ENCODE data around the gene TSHZ2. TPM values are rescaled to one million over a fixed set of nuclear protein-coding genes. Genes with fewer than 3 reads are reported as not detected.

The TSHZ2 gene
- total RNA-seq, 1 experiment from 2014 or later: 0.20 TPM

- TF ChIP-seq ARID4B (CRISPR knock-in tag; IDR thresholded peaks at IDR 0.05; ENCODE audit: borderline replicate concordance): no peak
- TF ChIP-seq FOXP1 (CRISPR knock-in tag; IDR thresholded peaks at IDR 0.05; ENCODE audit: borderline replicate concordance): no peak
- TF ChIP-seq TEAD1 (CRISPR knock-in tag; IDR thresholded peaks at IDR 0.05): no peak
- no peak for TF ChIP-seq ZNF317 (CRISPR knock-in tag; IDR thresholded peaks at IDR 0.05; ENCODE audit: borderline replicate concordance, low read depth)
- TF ChIP-seq ZBTB43 (CRISPR knock-in tag; IDR thresholded peaks at IDR 0.05): no peak
- no peak for TF ChIP-seq AFF4 (CRISPR knock-in tag; IDR thresholded peaks at IDR 0.05; ENCODE audit: borderline replicate concordance)
- TF ChIP-seq NR2C2 (CRISPR knock-in tag; IDR thresholded peaks at IDR 0.05): no peak
- TF ChIP-seq ATF1 (CRISPR knock-in tag; IDR thresholded peaks at IDR 0.05): no peak
- no peak for TF ChIP-seq SMAD3 (CRISPR knock-in tag; IDR thresholded peaks at IDR 0.05; ENCODE audit: borderline replicate concordance)
- no peak for TF ChIP-seq ATF6 (CRISPR knock-in tag; IDR thresholded peaks at IDR 0.05)
- no peak for TF ChIP-seq NR1H2 (CRISPR knock-in tag; IDR thresholded peaks at IDR 0.05)
- TF ChIP-seq TCF7 (CRISPR knock-in tag; IDR thresholded peaks at IDR 0.05; ENCODE audit: low read depth): no peak
- ChIA-PET POLR2A (no interaction called here), CTCF (no interaction called here)
- H3K4me1 Mint-ChIP-seq: peaks cover 18% of the 10 kb centered on the region
- H3K9me3 Mint-ChIP-seq: no peaks in the 10 kb centered on the region
- no peak overlapping the region for H3K27ac Mint-ChIP-seq
- ATAC-seq: no peak
- no peak for DNase-seq (ENCODE audit: low spot score)
- no peaks in the 10 kb centered on the region for H3K36me3 Mint-ChIP-seq
- no peak overlapping the region for H3K4me3 Mint-ChIP-seq
- H3K27me3 Mint-ChIP-seq (ENCODE audit: low read depth): peaks cover 11% of the 10 kb centered on the region
Observed at GRCh38 chr20:52978851-52979250, 6.7 kb downstream of the TSHZ2 start.

GRCh38 chr20:52981051-52981450 lies 8.9 kb downstream of the TSHZ2 start:
- H3K4me1 Mint-ChIP-seq: peaks cover 23% of the 10 kb centered on the region
- H3K4me3 Mint-ChIP-seq: no peak overlapping the region
- H3K9me3 Mint-ChIP-seq: no peaks in the 10 kb centered on the region
- ATAC-seq: no peak
- no peak for DNase-seq (ENCODE audit: low spot score)
- CTCF ChIA-PET: no interaction called here
- H3K27ac Mint-ChIP-seq: no peak overlapping the region
- H3K27me3 Mint-ChIP-seq (ENCODE audit: low read depth): no peaks in the 10 kb centered on the region
- POLR2A ChIA-PET: no interaction called here
- no peaks in the 10 kb centered on the region for H3K36me3 Mint-ChIP-seq
- TF ChIP-seq CREM (CRISPR knock-in tag; IDR thresholded peaks at IDR 0.05) (no peak), RELA (CRISPR knock-in tag; IDR thresholded peaks at IDR 0.05; ENCODE audit: borderline replicate concordance) (no peak)

All from WTC11 (cell line).